OCI-LY1 (cell line): Measurements from ENCODE around the gene PDE11A.
"Not testable (repeated sequence)": the region's sequence is repeated elsewhere in the genome, so short reads cannot be mapped to it uniquely, and the experiment has no call there.

Source experiments
- H2AFZ ChIP-seq: fragments of 200-600 bp; sonication (generic), shearing (Covaris generic); 2 replicates; pipeline ENCODE4 v1.6.0; 2014; ENCODE audit warnings: antibody characterized with exemption, mild to moderate bottlenecking, low read length
- H3F3A ChIP-seq: fragments of 200-600 bp; sonication (generic), shearing (Covaris generic); 2 replicates; pipeline ENCODE4 v1.6.0; 2014; ENCODE audit warnings: mild to moderate bottlenecking, antibody characterized with exemption, low read length, moderate library complexity; ENCODE audit not compliant: insufficient read depth
- H3K27ac ChIP-seq: fragments of 200-600 bp; sonication (generic); 2 replicates; pipeline ENCODE4 v1.5.1; 2014; ENCODE audit warnings: low read length, mixed run types, mild to moderate bottlenecking, low read depth; ENCODE audit not compliant: poor library complexity, severe bottlenecking
- H3K27me3 ChIP-seq: fragments of 200-600 bp; sonication (generic); 2 replicates; pipeline ENCODE4 v1.6.0; 2014; ENCODE audit warnings: antibody characterized with exemption, mild to moderate bottlenecking, low read length, moderate library complexity; ENCODE audit not compliant: insufficient read depth
- H3K36me3 ChIP-seq: fragments of 200-600 bp; sonication (generic); 2 replicates; pipeline ENCODE4 v1.6.1; 2014; ENCODE audit warnings: mild to moderate bottlenecking, antibody characterized with exemption, low read length, moderate library complexity, mixed read lengths; ENCODE audit not compliant: insufficient read depth
- H3K4me1 ChIP-seq: fragments of 200-600 bp; sonication (generic); 2 replicates; pipeline ENCODE4 v1.5.1; 2014; ENCODE audit warnings: mild to moderate bottlenecking, low read length, moderate library complexity; ENCODE audit not compliant: insufficient read depth, severe bottlenecking
- H3K4me2 ChIP-seq: fragments of 200-600 bp; sonication (generic), shearing (Covaris generic); 2 replicates; pipeline ENCODE4 v1.6.1; 2014; ENCODE audit warnings: low read length
- H3K4me3 ChIP-seq: fragments of 200-600 bp; sonication (generic); 2 replicates; pipeline ENCODE4 v1.5.1; 2014; ENCODE audit warnings: low read length, low read depth, mild to moderate bottlenecking, mixed read lengths; ENCODE audit not compliant: poor library complexity, severe bottlenecking
- H3K79me2 ChIP-seq: fragments of 200-600 bp; shearing (Covaris generic); 2 replicates; pipeline ENCODE4 v1.6.1; 2016; ENCODE audit warnings: mixed run types, low read length, mixed read lengths; ENCODE audit not compliant: insufficient read depth
- H3K9ac ChIP-seq: fragments of 200-600 bp; sonication (generic), shearing (Covaris generic); 2 replicates; pipeline ENCODE4 v1.6.1; 2014; ENCODE audit warnings: mild to moderate bottlenecking, low read length, mixed read lengths
- H3K9me2 ChIP-seq: fragments of 200-600 bp; sonication (generic), shearing (Covaris generic); 2 replicates; pipeline ENCODE4 v1.6.1; 2014; ENCODE audit warnings: low read depth, mild to moderate bottlenecking, low read length, mixed read lengths
- H3K9me3 ChIP-seq: fragments of 200-600 bp; shearing (Covaris generic); 2 replicates; pipeline ENCODE4 v1.6.1; 2014; ENCODE audit warnings: low read length, mixed read lengths
- H4K20me1 ChIP-seq: fragments of 200-600 bp; sonication (generic), shearing (Covaris generic); 2 replicates; pipeline ENCODE4 v1.6.0; 2016; ENCODE audit warnings: mild to moderate bottlenecking, low read length; ENCODE audit not compliant: insufficient read depth
- CTCF ChIP-seq: fragments of 200-600 bp; sonication (generic), shearing (Covaris generic); IDR thresholded peaks from 2 replicates; pipeline ENCODE4 v1.5.1; 2017; ENCODE audit warnings: mild to moderate bottlenecking, antibody characterized with exemption, low read length, moderate library complexity, mixed read lengths
- EZH2 ChIP-seq: fragments of 200-600 bp; sonication (generic), shearing (Covaris generic); IDR thresholded peaks from 2 replicates; pipeline ENCODE4 v1.8.0; 2017; ENCODE audit warnings: borderline replicate concordance, mixed run types, mild to moderate bottlenecking, antibody characterized with exemption, low read length, moderate library complexity, mixed read lengths

The PDE11A gene

GRCh38 chr2:178057179-178057680 is 15.3 kb downstream of the PDE11A start:
- Histone ChIP-seq H3K4me1 (no peaks in the 10 kb centered on the region), H3K36me3 (no peaks in the 10 kb centered on the region), H4K20me1 (no peaks in the 10 kb centered on the region), H3K27ac (no peak overlapping the region), H3K79me2 (no peaks in the 10 kb centered on the region), H3K4me3 (no peak overlapping the region), H2AFZ (no peak overlapping the region), H3K27me3 (no peaks in the 10 kb centered on the region), H3K9me3 (no peaks in the 10 kb centered on the region), H3K4me2 (no peak overlapping the region), H3K9ac (no peak overlapping the region), H3F3A (no peaks in the 10 kb centered on the region), H3K9me2 (no peaks in the 10 kb centered on the region)
- TF ChIP-seq EZH2 (no peak), CTCF (no peak)

GRCh38 chr2:178056345-178056744 is 16.2 kb downstream of the PDE11A start:
- H3K9me3 ChIP-seq, result no peaks in the 10 kb centered on the region
- no peaks in the 10 kb centered on the region for H3K27me3 ChIP-seq
- no peak overlapping the region for H2AFZ ChIP-seq
- no peaks in the 10 kb centered on the region for H3F3A ChIP-seq
- H4K20me1 ChIP-seq, result no peaks in the 10 kb centered on the region
- H3K9ac ChIP-seq, result no peak overlapping the region
- no peaks in the 10 kb centered on the region for H3K4me1 ChIP-seq
- H3K79me2 ChIP-seq, result no peaks in the 10 kb centered on the region
- TF ChIP-seq EZH2 (no peak), CTCF (no peak)
- H3K4me3 ChIP-seq, result no peak overlapping the region
- H3K9me2 ChIP-seq, result no peaks in the 10 kb centered on the region
- H3K27ac ChIP-seq, result no peak overlapping the region
- H3K36me3 ChIP-seq, result no peaks in the 10 kb centered on the region
- no peak overlapping the region for H3K4me2 ChIP-seq

GRCh38 chr2:178051257-178051656 is 21.3 kb downstream of the PDE11A start:
- not testable (repeated sequence) for H4K20me1 ChIP-seq, H3K9me2 ChIP-seq, H3K79me2 ChIP-seq, H3K9ac ChIP-seq, H3K4me2 ChIP-seq, H3K36me3 ChIP-seq, H3K9me3 ChIP-seq, H3F3A ChIP-seq, H3K4me3 ChIP-seq, H3K4me1 ChIP-seq, H2AFZ ChIP-seq, H3K27me3 ChIP-seq, H3K27ac ChIP-seq

GRCh38 chr2:178047391-178047790 is 25.2 kb downstream of the PDE11A start:
- Histone ChIP-seq H4K20me1 (no peaks in the 10 kb centered on the region), H2AFZ (no peak overlapping the region), H3K27ac (no peak overlapping the region), H3K4me2 (no peak overlapping the region), H3K27me3 (no peaks in the 10 kb centered on the region), H3K9me3 (no peaks in the 10 kb centered on the region), H3K36me3 (no peaks in the 10 kb centered on the region), H3K79me2 (no peaks in the 10 kb centered on the region), H3F3A (no peaks in the 10 kb centered on the region), H3K9me2 (no peaks in the 10 kb centered on the region), H3K4me3 (no peak overlapping the region), H3K4me1 (no peaks in the 10 kb centered on the region), H3K9ac (no peak overlapping the region)
- TF ChIP-seq CTCF (no peak), EZH2 (no peak)
